HG02678 (cell line): ENCODE measurements around the gene INPP5A.
"Not testable (repeated sequence)": the region's sequence is repeated elsewhere in the genome, so short reads cannot be mapped to it uniquely, and the experiment has no call there.

Experiments
- ATAC-seq: cut with Tn5 transposase; IDR thresholded peaks from one replicate; pipeline ENCODE4 v1.9.1; 2021; ENCODE audit warnings: mild to moderate bottlenecking, moderate library complexity; ENCODE audit not compliant: unreplicated experiment

The INPP5A gene

GRCh38 chr10:132787495-132788179, 250.1 kb downstream of the INPP5A start:
- no peak for ATAC-seq

- ATAC-seq = no peak
Measured at GRCh38 chr10:132788180-132788830, 250.7 kb downstream of the INPP5A start.

DNA sequence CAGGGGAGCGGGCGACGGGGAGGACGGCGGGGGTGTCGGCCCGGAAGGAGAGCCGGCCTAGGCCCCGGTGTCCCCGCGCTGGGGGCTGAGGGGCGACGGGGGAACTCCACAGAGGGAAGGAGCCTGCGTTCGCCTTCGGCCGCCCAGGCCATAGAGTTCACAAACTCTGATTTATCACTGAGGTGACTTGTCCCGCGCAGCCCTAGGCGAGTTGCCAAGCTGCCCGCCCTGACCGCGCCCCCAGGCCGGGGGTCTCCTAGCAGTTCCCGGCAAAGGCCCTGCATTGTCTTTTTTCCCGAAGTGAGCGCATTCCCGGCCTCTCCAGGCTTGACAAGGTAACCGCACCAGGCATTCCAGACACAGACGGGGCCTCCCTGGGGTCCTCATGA, 251.2 kb downstream of the INPP5A start:
- no peak for ATAC-seq

DNA sequence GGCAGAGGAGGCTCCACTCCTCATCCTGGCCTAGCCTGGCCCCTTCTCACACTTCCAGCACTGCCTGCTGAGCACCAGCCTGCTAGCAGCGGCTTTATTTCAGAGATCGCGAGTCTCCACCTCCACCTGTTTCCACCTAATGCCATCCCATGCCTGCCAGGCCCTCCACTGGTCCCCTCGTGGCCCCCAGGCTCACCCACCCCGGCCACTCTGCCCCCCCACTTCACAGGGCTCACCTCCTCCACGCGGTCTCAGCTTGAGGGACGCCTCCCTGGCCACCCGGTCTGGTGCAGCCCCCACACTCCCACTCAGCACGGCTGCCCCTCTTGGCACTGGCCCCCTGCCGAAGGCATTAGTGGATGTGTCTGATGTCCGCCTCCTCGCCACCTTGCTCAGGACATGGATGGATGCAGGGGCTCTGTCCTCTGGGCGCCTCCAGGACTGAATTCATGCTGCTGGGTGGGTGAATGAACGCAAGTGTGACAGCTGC, 252.1 kb downstream of the INPP5A start:
- ATAC-seq = no peak

- ATAC-seq = no peak
Measured at GRCh38 chr10:132790470-132790869, 252.9 kb downstream of the INPP5A start.

DNA sequence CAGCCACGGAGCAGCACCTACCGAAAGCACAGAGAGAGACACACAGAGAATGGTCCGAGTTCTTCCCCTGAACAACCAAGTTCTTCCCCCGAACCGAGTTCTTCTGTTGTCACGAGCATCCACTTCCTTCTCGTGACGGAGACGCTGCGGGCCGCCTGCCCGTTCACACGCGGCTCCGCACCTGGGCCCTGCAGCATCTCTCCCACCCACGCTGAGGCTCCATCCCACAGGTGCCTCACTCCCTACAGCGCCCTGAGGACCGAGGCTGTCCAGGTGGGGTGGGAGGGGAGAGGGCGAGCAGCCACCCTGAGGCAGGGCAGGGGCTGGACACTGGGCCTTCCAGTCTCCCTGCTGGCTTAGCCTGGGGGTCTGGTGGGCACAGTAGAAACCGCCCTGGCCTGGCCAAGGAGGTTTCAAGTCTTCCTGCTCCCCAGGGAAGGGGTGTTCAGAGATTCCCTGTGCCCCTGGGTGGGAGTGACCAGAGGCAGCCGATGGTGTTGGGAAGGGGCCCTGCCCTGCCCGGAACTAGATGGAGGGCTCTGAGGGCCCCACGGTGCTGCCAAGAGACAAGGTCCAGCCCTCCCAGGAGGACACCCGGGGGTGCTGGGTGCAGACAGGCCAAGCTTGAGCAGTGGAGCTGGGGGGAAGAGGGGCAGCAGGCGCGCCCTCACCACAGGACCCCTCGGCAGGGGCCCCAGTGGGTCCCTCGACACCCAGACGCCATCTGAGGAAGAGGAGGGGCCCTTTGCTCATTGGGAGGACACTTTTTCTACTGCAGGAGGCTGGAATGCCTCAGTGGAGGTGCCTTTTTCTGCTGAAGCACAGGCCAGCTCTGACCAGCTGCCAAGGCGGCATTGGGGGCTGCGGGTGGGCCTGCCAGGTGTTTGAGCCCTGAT, 253.6 kb downstream of the INPP5A start:
- ATAC-seq = no peak

GRCh38 chr10:132792099-132792498, 254.5 kb downstream of the INPP5A start:
- ATAC-seq = not testable (repeated sequence)

DNA sequence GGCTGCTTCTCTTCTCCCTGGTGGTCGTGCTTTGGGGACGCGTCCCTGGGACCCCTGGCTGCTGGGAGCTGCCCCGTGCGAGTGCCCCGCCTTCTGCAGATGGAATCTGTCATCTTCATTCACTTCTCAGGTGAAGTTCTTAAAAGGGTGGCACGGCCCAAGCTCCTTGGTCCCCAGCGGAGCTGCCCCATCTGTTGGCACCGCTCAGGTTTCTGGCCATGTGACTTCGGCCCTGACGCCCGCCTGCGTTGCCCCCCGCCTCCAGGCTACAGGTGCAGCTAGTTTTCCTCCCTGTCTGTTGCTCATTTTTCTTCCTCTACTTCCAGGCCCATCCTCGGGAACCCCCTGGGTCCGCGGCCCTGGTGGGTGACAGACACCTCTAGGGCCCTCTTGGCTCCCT, 255.2 kb downstream of the INPP5A start:
- ATAC-seq = no peak

- no peak for ATAC-seq
Measured at GRCh38 chr10:132793213-132793612, 255.6 kb downstream of the INPP5A start.

DNA sequence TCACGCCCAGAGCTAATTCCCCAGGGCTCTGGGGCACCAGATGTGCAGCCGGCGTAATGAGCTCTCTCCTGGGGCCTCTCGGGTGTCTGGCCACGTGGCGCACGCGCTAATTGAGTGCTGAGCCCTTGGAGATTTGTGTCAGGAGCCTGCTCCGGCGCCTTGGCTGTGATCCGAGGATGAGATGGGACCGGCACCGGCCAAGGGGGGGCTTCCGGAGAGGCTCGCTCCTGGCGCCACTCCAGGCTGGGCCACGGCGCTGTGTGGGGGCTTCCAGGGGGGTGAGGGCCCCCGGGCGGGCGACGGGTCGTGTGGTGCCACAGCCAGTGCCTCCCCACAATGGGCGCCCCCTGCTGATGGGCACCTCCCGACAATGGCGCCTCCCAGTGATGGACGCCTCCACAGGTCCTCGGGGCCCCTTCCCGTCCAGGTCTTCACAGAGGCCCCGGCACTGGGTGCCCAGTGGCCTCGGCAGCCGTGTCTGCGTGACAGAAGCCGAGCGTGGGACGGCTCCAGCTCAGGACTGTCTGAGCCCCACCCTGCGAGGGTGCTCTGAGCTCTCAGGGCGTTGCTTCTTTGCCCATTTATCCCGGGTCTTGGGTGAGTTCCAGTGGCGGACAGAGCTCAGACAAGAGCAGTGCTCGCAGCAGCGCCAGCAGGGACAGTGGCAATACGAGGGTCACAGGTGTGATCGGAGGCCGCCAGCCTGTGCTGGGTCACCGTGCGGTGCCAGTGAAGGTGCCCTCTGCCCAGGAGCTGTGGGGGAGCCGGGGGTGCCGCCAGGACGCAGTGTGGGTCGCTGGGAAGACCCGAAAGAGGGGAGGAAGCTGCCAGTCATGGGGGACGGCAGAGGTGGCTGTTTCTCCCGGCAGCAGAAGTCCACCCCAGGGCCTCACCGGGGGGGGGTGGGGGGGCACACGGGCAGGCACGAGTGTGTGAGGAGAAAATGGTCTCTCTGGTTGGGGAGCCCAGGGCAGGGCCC, 256.6 kb downstream of the INPP5A start:
- no peak for ATAC-seq

DNA sequence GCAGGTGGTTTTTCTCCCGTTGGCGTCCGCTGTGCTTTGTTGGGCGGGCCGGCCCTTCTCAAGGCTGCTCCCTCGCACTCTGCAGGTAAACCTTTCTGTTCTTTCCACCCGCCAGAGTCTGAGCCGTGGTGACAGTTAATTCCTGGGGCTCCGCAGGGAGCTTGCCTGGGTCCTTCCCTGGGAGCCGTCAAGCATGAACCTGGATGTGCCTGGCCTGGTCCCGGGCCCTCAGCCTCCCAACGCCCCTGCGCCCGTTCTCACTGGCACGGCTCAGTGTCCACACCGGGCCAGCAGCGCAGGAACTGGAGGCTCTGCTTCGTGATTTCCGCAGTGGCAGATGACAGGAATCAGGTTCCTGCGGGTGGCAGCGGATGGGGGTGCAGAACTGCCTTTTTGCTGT, 259.3 kb downstream of the INPP5A start:
- no peak for ATAC-seq

DNA sequence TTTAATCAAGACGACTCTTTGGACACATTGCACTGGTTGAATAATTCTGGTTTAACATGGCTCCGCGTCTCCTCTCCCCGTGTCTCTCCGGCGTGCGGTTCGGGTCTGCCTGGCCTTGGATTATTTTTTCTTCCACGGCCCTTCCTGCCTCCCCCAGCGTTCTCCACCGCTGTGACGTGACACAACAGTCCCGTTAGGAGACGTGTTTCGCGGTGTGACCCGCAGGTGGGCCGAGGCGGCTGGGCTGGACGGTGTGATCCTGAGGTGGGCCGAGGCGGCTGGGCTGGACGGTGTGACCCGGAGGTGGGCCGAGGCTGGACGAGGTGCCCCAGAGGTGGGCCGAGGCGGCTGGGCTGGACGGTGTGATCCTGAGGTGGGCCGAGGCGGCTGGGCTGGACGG, 260.4 kb downstream of the INPP5A start:
- not testable (repeated sequence) for ATAC-seq

DNA sequence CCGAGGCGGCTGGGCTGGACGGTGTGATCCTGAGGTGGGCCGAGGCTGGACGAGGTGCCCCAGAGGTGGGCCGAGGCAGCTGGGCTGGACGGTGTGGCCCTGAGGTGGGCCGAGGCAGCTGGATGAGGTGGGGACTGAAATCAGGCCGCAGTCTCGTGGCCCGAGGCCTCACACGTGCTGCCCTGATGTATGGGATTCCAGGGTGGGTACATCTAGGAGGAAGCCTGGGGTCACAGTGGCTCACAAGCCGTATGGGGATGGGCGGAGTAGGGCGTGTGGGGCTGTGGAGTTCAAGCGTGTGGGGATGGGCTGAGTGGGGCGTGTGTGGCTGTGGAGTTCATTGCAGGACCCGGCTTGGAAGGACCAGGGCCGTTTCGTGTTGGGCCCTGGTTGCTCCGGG, 260.8 kb downstream of the INPP5A start:
- ATAC-seq = no peak

DNA sequence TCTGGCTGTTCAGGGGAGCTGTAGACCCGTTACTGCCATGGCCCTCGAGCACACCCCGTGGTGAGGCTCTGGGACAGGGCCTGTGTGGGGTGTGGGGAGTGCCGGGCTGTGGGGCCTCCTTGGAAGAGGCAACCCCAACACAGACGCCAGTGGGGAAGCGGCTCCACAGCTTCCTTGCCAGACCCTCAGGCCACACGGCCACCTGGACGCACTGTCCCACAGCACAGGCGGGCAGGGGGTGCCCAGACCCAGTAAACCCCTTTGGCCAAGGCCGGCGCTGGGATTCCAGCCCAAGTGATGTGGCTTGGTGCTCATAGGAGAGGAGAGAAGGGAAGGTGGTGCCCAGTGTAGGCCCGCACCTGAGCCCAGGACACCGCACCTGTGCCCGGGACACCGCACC, 261.3 kb downstream of the INPP5A start:
- no peak for ATAC-seq

DNA sequence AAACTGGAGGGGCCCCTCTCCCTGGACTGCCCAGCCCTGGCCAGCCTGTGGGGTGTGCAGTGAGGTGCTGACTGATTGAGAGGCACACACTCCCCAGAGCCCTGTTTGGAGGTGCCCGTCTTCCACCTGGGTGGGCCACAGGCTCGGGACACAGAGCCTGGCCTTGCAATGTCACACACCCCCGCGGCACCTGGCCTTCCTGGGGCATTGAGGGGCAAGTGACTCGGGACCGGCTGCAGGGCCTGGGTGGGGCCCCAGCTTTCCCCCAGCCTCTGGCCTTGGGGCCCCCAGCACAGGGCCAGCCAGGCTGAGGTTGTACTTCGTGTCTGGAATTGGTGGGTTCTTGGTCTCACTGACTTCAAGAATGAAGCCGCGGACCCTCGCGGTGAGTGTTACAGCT, 262.3 kb downstream of the INPP5A start:
- ATAC-seq = no peak

DNA sequence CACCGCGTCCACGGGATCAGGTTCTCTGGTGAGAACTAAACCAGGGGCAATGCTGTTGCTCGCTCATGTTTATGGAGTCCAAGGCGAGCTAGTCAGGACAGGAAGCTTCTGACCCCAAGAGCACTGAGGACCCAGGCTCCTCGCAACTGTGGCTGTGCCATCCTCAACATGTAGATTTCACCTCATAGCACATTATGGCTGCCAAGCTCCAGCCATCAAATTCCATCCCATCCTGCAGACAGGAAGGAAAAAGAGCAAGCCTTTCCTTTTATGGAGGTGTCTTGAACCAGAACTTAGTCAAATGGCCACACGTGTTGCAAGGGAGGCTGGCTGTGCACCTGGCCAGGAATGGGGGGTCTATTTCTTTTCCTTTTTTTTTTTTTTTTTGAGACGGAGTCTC, 264.5 kb downstream of the INPP5A start:
- no peak for ATAC-seq

DNA sequence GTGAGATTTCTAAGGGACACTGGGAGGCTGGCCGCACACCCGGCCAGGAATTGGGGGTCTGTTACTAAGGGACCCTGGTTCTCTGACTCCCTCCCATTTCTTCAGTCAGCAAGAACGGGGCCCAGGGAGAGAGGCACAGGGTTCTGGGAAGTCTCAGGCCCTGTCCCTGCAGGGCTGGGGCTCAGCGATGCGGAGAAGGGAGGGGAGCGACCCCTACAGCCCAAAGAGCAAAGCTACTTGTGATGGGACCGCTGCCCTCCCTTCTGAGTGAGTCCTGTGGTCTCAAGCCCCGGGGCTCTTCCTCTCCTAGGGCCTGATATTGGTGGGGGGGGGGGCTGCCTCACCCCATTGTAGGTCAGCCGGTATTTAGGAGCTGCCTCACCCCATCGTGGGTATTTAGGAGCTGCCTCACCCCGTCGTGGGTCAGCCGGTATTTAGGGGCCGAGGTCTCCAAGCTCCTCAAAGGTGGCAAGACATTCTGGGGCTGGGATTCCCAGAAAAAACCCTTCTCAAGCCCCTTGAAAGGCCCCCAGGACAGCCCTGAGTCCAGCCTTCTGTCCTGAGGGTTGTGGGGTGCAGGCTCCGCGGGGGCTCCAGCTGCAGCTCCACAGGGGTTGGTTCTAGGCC, 265.2 kb downstream of the INPP5A start:
- no peak for ATAC-seq

GRCh38 chr10:132803416-132804210, 266.0 kb downstream of the INPP5A start:
- no peak for ATAC-seq

DNA sequence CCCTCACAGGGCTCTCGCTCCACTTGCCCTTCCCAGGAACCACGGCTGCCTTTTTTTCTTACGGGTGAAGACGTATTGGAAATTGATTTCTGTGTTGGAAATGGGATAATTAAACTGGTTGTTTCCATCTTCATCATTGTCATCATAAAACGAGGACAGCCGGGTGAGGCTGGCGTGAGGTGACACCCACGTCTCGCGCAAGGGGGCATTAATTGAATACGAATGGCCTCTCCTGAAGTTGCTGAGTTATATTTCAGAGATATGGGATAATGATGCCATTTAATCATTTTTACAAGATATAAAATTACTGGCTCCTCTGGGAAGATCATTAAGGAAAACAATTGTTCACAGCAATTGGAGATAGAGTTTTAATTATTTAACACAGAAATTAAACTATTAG, 266.7 kb downstream of the INPP5A start:
- no peak for ATAC-seq
